OCI-LY3 (cell line): ENCODE measurements around the gene CHMP4A.

Experiments used
- H2AFZ ChIP-seq: fragments of 200-600, 300-600 bp; shearing (Covaris generic); 2 replicates; pipeline ENCODE4 v1.6.0; 2014; ENCODE audit warnings: antibody characterized with exemption, low read depth, low read length
- H3K27ac ChIP-seq: fragments of 200-600, 300-600 bp; sonication (generic); 2 replicates; pipeline ENCODE4 v1.5.1; 2014; ENCODE audit warnings: mild to moderate bottlenecking, low read length, moderate library complexity, mixed read lengths
- H3K27me3 ChIP-seq: fragments of 200-600, 300-600 bp; sonication (generic); 2 replicates; pipeline ENCODE4 v1.6.1; 2014; ENCODE audit warnings: low read depth, low read length, mixed read lengths
- H3K36me3 ChIP-seq: fragments of 200-600, 300-600 bp; sonication (generic); replicated peaks from 2 replicates; pipeline ENCODE3; 2014; ENCODE audit warnings: low read depth, low read length, mixed read lengths
- H3K4me1 ChIP-seq: fragments of 300-600, 200-600 bp; sonication (generic); 2 replicates; pipeline ENCODE4 v1.6.1; 2014; ENCODE audit warnings: low read length, mixed read lengths
- H3K4me2 ChIP-seq: fragments of 200-600, 300-600 bp; sonication (generic); 2 replicates; pipeline ENCODE4 v1.6.1; 2014; ENCODE audit warnings: low read length, mixed read lengths
- H3K4me3 ChIP-seq: fragments of 300-600, 200-600 bp; sonication (generic); 2 replicates; pipeline ENCODE4 v1.5.1; 2014; ENCODE audit warnings: antibody characterized with exemption, mild to moderate bottlenecking, low read length, moderate library complexity
- H3K79me2 ChIP-seq: fragments of 300-600, 200-600 bp; shearing (Covaris generic); 2 replicates; pipeline ENCODE4 v1.6.1; 2014; ENCODE audit warnings: mild to moderate bottlenecking, low read length, mixed read lengths
- H3K9ac ChIP-seq: fragments of 300-600, 200-600 bp; shearing (Covaris generic); 2 replicates; pipeline ENCODE4 v1.6.0; 2014; ENCODE audit warnings: mild to moderate bottlenecking, low read length, moderate library complexity
- H3K9me3 ChIP-seq: fragments of 200-600, 300-600 bp; shearing (Covaris generic); 2 replicates; pipeline ENCODE4 v1.6.1; 2014; ENCODE audit warnings: low read length, mixed read lengths; ENCODE audit not compliant: insufficient read depth
- H4K20me1 ChIP-seq: fragments of 200-600, 300-600 bp; sonication (generic); 2 replicates; pipeline ENCODE4 v1.6.1; 2016; ENCODE audit warnings: low read length, mixed read lengths; ENCODE audit not compliant: insufficient read depth
- CTCF ChIP-seq: fragments of 200-600, 300-600 bp; sonication (generic); IDR thresholded peaks from 2 replicates; pipeline ENCODE4 v1.5.1; 2014; ENCODE audit warnings: antibody characterized with exemption, low read length, low read depth
- EZH2phosphoT487 ChIP-seq: fragments of 200-600 bp; shearing (Covaris generic); IDR thresholded peaks from 2 replicates; pipeline ENCODE4 v1.6.1; 2018; ENCODE audit warnings: antibody characterized with exemption, mixed run types, low read depth

Gene CHMP4A

DNA sequence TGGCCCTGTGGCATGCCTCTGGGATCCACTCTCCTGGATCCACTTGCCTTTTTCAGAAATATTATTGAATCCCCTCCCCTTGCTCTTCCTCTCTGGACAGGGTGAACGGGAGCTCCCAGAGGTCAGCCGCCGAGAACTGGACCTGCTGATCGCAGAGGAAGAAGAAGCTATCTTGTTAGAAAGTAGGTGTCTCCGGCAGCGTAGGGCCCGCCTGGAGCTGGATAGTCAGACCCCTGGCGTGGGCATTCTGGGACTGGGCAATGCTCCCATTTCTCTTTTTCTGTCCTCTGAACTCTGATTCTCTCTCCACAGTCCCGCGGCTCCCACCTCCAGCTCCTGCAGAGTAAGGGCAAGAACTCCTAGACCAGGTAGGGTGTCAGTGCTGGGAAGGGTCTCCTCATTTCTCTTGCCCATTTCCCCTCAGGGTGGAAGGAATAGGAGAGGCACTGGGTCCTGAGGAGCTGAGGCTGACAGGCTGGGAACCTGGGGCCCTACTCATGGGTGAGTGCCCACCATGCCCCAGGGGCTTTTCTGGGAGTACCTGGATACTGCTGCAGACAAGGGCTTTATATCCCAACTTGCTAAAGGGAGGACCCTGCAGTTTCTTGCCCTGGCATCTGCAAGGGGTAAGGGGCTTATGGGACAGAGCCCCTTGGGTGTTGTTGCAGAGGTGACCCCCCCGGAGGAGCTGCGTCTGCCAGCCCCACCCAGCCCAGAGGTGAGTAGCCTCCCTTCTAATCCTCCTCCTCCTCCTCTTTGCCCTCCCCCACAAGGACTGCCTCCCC is 36.1 kb downstream of the CHMP4A start:
- H3K36me3 ChIP-seq = peaks cover 45% of the 10 kb centered on the region
- no peaks in the 10 kb centered on the region for H3K4me1 ChIP-seq
- H4K20me1 ChIP-seq = no peaks in the 10 kb centered on the region
- TF ChIP-seq EZH2phosphoT487 (no peak), CTCF (no peak)
- no peaks in the 10 kb centered on the region for H3K27me3 ChIP-seq
- no peaks in the 10 kb centered on the region for H3K79me2 ChIP-seq
- H3K9me3 ChIP-seq = no peaks in the 10 kb centered on the region
- no peak overlapping the region for H3K9ac ChIP-seq
- H3K4me3 ChIP-seq = no peak overlapping the region
- no peak overlapping the region for H2AFZ ChIP-seq
- no peak overlapping the region for H3K4me2 ChIP-seq
- H3K27ac ChIP-seq = no peak overlapping the region

DNA sequence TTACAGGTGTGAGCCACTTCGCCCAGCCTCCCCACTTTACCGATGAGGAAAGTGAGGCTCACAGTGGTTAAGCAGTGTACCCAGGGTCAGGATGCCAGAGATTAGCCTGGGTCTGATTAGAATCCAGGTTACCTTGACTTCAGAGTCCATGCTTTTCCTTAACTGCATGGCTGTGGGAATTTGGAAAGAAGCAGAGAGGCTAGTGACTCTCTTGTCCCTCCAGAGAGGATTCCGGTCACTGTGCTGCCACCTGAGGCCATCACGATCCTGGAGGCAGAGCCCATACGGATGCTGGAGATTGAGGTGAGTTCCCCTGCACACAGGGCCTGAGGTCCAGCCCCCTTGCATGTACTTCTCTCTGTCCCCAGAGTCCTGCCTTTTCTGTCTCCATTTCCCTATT is 36.7 kb downstream of the CHMP4A start:
- Histone ChIP-seq H3K9ac (no peak overlapping the region), H3K4me3 (no peak overlapping the region), H3K27me3 (no peaks in the 10 kb centered on the region), H3K27ac (no peak overlapping the region), H3K36me3 (peaks cover 45% of the 10 kb centered on the region), H4K20me1 (no peaks in the 10 kb centered on the region), H3K4me1 (no peaks in the 10 kb centered on the region), H3K4me2 (no peak overlapping the region), H2AFZ (no peak overlapping the region), H3K79me2 (no peaks in the 10 kb centered on the region), H3K9me3 (no peaks in the 10 kb centered on the region)
- TF ChIP-seq CTCF (no peak), EZH2phosphoT487 (no peak)

DNA sequence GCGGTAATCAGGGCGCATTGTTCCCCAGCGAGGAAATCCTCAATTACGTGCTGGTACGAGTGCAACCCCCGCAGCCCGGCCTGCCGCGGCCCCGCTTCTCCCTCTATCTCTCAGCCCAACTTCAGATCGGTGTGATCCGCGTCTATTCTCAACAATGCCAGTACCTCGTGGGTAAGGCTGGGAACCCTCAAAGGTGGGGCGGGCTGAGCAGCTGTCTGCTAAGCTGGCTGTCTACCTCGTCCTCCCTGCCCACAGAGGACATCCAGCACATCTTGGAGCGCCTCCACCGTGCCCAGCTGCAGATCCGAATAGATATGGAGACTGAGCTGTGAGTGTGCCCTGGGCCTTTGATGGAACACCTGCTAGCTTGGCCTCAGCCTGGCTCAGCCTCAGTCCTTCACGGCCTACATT is 40.4 kb downstream of the CHMP4A start:
- no peak overlapping the region for H3K4me3 ChIP-seq
- no peaks in the 10 kb centered on the region for H4K20me1 ChIP-seq
- peaks cover 17% of the 10 kb centered on the region for H3K36me3 ChIP-seq
- H3K27me3 ChIP-seq = no peaks in the 10 kb centered on the region
- H3K4me2 ChIP-seq = no peak overlapping the region
- no peaks in the 10 kb centered on the region for H3K4me1 ChIP-seq
- no peaks in the 10 kb centered on the region for H3K79me2 ChIP-seq
- no peak overlapping the region for H3K9ac ChIP-seq
- no peak for TF ChIP-seq EZH2phosphoT487
- TF ChIP-seq CTCF = no peak
- no peak overlapping the region for H3K27ac ChIP-seq
- H2AFZ ChIP-seq = no peak overlapping the region
- H3K9me3 ChIP-seq = no peaks in the 10 kb centered on the region

- no peaks in the 10 kb centered on the region for H3K27me3 ChIP-seq
- H3K9me3 ChIP-seq = no peaks in the 10 kb centered on the region
- H3K4me3 ChIP-seq = no peak overlapping the region
- H3K4me2 ChIP-seq = no peak overlapping the region
- no peak overlapping the region for H2AFZ ChIP-seq
- no peak overlapping the region for H3K9ac ChIP-seq
- no peaks in the 10 kb centered on the region for H3K79me2 ChIP-seq
- no peaks in the 10 kb centered on the region for H4K20me1 ChIP-seq
- peaks cover 21% of the 10 kb centered on the region for H3K36me3 ChIP-seq
- H3K27ac ChIP-seq = no peak overlapping the region
- no peaks in the 10 kb centered on the region for H3K4me1 ChIP-seq
- TF ChIP-seq EZH2phosphoT487 (no peak), CTCF (no peak)
These were observed 40.9 kb downstream of the CHMP4A start for GRCh38 chr14:24172261-24172860.
